D341Med (cell line): ENCODE results near the gene EXOSC5.
"Not testable (repeated sequence)": the region's sequence is repeated elsewhere in the genome, so short reads cannot be mapped to it uniquely, and the experiment has no call there.

Experiments used
- DNase-seq: peaks from one replicate; pipeline ENCODE4 v3.0.0; 2012; ENCODE audit warnings: low spot score

EXOSC5 gene

DNA sequence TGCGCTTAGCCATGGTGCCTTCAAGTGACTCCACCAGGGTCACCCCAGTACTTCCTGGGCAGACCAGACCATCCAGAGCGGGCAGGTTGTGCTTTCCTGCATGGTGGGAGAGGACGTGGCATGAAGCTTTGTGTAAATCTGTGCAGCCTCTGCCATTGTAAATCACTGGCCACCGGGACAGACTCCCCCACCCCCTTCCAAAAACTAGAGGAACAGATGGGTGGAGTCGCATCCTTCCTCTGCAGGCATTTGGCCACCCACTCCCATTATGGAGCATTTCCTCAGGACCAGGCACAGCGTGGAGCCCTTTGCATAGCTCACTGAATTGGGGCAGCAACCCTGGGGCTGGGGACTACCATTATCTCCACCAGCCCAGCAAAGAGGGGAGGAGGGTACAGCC lies 8.6 kb upstream of the EXOSC5 start:
- no peak for DNase-seq

DNA sequence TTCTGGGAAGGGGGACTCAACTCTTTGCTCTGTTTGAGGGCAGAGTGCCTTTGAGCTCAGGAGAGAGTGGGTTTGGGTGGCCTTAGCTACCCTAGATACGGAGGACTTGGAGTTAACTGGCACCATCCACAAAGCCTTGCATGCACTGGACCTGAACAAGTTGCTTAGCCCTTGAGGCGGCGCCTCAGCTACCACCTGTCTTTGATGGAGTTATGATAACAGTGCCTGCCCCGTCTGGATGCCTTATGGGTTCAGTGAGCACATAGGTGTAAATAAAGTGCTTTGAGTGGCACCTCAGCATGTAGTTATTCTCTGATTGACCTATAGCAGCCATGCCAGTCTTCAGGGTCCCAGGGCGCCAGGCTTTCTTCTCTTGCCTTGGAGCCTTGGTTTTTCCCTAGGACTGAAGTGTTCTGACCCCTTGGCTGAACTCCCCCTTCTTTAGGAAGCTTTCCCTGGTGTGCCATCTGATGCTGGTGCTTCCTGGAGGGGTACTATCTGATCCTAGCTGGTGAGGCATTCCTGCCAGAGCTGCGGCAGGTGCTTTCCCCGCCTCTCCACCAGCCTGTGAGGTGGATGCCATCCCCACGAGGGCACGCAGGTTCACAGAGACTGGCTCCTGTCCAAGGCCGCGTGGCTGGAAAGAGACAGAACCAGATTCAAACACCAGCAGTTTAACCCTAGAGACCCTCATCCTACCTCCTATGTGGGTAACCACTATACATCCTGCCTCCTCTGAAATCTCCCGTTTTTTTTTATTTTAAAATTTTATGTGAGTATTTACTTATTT lies 6.2 kb upstream of the EXOSC5 start:
- no peak for DNase-seq

DNA sequence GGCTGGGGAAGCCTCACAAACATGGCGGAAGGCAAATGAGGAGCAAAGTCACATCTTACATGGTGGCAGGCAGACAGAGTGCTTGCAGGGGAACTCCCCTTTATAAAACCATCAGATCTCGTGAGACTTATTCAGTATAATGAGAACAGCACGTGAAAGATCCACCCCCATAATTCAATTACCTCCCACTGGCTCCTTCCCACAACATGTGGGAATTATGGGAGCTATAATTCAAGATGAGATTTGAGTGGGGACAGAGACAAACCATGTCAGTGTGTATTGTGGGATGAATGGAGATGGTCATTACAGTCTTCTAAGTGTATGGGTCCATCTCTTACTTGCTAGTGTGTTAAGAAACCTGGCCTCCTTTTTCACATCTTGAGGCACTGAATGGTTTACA lies 4.9 kb upstream of the EXOSC5 start:
- DNase-seq: no peak

DNA sequence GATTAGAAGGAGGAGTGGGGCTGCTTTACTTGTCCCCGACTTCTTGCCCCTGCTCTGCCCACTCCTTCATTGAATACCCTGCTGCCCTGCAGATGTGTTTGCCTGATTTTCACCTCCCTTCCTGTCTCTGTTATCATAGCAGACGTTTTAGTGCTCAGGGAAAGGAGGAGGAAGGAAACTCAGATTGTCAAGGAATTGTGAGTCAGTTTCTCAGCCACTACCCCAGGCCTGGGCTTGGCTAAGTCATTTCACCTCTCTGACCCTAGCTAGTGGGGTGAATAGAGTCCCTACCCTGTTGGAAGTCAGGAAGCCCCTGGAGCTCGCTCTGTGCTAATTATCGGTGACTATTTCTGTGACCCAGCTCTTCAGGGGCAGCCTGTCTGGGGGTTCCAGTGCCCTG lies 4.3 kb upstream of the EXOSC5 start:
- DNase-seq: no peak

DNA sequence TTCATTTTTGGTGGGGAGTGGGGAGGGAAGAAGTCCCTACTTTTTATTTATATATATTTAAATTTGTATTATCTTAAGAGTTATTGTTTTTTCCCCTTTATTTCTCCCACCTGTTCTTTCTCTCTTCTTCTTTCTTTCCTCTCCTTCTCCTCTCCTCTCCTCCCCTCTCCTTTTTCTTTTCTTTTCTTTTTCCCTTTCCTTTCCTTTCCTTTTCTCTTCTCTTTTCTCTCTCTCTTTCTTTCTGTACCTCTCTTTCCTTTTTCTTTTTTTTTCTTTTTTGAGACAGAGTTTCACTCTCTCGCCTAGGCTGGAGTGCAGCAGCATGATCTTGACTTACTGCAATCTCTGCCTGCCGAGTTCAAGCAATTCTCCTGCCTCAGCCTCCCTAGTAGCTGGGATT lies 2.4 kb upstream of the EXOSC5 start:
- DNase-seq: no peak

DNA sequence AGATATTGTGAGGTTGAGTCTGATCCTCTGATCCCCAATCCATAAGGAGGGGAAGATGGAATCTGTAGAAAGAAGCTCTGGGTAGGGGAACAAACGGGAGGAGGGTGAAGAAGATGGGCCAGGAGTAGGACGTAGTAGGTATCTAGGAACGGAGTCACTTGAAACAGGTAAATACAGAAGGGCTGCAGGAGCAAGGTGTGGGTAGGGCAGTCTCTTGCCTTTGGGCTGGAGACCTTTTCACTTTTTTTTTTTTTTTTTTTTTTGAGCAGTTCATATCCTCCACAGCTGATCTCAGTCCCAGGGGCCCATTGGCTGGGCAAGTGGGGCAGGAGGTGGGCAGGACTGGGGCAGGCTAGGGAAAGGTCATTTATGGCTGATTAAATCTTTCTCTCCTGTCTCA lies 1.9 kb upstream of the EXOSC5 start:
- no peak for DNase-seq

DNA sequence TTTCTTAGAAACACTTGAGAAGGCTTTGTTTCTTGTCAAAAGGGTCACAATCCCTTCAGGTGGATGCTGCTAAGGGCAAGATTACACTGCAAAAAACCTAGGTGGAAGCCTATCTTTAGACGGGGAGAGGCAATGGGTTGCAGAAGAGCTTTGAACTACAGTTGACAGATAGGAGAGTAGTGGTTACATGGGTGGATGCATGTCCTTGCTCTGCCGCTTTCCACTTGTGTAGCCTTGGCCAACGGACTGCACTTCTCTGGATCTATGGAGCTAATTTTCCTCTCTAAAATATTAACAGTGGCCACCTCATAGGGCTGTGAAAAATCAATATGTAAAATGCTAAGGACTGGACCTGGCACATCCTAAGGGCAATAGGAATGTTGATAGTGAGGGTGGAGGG lies 1.4 kb upstream of the EXOSC5 start:
- DNase-seq: no peak

DNA sequence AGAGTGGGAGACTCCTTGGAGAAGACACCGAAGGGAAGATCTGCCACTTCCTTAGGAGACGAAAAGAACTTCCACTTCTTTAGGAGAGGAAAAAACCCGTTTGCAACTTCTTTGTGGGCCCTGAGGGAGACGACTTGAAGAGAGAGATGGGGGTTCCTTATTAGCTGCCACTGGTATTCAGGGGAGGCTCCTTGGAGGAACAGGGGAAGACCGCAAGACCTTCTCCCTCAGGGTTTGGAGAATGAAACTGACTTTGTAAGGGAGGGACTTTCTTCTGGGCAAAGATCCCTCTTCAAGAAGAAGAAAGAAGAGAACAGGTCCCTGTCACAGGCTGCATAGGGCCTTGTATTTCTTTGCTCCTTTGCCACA lies 875 bp upstream of the EXOSC5 start:
- DNase-seq: no peak

DNA sequence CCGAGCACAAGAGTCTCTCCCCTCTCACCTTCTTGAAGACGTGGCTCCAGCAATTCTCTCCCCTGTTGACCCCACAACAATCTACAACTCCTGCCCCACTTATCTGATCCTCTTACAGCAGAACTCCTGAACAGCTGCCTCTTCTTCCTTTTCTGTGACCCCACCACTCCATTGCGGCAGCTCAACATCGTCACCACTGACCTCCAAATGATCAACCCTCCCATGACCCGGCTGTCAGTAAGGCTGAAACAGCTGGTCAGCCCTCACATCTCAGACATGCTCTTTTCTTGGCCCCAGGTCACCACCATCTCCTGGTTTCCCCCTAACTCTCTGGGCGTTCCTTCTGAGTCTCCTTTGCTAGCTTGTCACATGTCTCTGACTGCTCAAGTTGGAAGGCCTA lies 1.8 kb downstream of the EXOSC5 start:
- no peak for DNase-seq

DNA sequence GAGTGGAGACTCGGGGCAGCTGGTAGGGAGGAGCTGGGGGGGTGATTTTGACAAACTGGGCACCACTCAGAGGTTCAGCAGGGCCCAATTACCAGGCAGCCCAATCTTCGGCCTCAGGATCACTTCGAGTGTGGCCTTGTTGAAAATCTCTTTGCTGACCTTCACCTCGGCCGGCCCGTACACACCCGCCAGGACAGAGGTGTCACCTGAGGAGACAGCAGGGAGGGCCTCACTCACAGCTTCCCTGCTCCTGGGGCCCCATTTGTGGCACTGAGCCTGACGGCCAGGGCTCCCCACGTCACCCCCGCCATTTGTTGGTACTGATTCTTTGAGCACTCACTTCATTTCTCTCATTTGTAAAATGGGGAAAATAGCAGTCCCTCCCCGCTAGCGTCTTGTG lies 4.4 kb downstream of the EXOSC5 start:
- DNase-seq: no peak

DNA sequence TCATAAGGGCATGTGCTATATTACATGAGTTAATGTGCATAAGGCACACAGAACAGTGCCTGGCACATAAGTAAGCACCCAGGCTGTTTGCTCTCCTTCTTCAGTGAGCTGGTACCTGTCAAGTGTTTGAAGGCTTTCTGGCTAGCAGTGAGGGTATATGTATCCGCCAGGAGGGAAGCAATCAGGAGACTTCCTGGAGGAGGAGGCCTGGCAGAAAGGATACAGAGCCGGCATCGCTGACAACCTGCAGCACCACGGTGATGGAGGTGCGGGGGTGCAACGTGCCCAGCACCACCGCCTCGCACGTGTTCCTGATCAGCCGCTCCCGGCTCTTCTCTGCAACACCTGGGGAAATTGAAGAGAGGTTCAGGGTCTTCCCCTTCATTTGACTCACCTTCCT lies 5.5 kb downstream of the EXOSC5 start:
- DNase-seq: no peak

DNA sequence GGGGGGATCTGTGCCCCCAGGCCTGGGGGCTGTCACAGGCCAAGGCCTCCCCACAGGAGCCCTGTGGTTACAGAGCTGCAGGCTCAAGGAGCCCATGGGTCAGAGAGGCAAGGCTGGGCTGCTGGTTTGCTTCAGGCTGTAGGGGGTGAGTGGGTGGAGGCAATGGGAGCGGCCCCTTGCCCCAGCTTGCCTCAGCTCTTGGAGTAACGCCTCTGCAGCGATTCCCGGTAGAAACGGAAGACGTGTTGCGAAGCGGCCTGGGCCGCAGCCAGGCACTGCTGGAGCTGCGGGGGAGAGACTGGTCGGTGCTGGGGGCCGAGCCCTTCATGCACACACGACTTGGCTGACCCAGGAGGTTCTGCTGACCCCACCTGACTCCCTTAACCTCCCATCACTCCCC lies 10.7 kb downstream of the EXOSC5 start:
- DNase-seq: no peak

DNA sequence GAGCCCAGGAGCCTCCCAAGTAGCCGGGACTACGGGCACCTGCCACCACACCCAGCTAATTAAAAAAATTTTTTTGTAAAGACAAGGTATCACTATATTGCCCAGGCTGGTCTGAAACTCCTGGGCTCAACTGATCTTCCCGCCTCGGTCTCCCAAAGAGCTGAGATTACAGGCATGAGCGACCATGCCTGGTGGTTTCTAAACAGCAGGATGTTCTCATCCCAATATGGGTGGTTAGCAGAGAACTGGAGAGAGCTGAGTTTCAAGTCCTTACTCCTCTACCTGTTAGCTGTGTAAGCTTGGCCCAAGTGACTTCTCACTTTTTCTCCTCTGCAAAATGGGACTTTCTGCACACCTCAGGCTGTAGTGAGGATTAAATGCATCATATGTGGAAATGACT lies 12.8 kb downstream of the EXOSC5 start:
- DNase-seq: no peak

DNA sequence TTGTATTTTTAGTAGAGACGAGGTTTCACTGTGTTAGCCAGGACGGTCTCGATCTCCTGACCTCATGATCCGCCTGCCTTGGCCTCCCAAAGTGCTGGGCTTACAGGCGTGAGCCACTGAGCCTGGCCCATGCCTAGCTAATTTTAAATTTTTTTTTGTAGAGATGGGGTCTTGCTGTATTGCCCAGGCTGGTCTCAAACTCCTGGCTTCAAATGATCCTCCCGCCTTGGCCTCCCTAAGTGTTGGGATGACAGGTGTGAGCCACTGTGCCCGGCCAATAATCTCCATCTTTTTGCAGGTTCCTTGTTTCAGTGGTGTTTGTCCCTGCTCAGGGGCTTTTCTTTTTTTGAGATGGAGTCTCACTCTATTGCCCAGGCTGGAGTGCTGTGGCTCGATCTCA lies 15.6 kb downstream of the EXOSC5 start:
- not testable (repeated sequence) for DNase-seq

DNA sequence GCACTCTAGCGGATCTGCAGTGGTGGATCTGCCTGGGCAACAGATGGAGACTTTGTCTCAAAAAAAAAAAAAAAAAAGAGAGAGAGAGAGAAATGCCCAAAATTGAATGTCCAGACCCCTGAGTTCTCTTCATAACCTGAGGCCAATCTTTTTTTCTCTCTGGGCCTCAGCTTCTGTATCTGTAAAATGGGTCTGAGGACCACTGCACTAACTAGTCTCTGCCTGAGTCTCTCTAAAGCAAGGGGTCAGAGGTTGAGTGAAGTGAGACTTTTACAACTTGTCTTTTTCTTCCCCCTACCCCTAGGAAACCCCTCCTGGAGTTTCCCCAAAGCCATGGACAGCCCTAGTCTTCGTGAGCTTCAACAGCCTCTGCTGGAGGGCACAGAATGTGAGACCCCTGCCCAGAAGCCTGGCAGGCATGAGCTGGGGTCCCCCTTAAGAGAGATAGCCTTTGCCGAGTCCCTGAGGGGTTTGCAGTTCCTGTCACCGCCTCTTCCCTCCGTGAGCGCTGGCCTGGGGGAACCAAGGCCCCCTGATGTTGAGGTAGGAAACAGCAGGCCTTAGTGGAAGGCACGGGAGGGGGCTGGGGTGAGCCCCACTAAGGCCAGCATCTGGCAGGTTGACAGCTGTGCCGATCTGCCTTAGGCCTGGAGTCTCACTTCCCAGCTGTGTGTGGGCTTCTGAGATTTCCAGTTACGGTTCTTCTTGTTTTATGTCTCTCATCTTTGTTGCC lies 19.0 kb downstream of the EXOSC5 start:
- DNase-seq: peak; percentile 66

DNA sequence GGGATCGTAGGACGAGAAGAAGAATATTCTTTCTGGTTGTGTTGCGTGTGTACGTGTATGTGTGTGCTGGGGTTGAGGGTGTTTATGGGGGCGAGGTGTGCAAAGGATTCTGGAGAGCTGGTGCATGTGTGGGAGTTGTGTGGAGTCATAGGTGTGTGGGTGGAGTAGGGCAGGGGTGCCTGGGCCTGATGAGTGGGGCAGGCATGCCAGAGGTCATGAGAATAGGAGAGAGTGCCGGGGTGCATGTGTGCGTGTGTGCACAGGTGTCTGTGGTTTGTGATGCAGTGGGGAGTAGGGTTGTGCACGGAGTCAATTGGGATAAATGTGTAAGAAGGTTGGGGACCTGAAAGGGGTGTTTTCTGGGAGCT lies 20.2 kb downstream of the EXOSC5 start:
- no peak for DNase-seq

DNA sequence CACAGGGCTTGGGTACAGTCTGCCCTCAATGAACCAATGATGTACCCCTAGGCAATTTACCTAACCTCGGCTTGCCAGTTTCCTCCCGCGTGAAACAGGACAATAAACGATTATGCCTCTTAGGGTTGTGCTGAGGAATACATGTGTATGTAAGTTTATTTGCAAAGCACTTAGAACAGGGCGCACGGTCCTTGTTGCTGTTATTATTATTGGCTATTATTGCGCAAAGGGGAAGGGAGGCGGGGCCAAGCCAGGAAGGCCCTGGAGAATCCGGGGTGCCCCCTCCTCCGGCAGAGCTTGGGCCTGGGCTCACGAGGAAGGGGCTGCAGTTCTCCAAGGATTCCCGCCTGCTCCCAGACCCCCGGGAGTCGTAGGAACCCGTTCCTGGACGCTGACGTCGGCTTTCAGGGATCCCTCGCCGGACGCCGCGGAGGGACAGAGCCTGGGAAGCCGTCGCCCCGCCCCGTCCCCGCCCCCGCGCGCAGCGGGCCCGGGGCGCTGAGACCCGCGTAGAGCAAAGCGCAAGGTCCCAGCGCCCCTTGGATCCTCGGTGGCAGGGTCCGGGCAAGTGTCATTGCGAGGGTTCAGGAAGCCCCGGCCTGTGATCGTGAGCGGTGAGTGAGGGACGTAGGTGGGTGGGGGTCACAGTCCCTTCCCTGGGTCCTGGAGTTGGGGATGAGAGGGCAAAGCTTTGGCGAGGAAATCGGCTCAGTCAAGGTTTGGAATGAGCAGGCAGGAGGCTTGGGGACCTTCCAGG lies 20.7 kb downstream of the EXOSC5 start, which contains the start of gene TMEM91:
TSS of gene TMEM91 (plus strand) at position 293 of the 757 bp plus-strand sequence. CDS start 1,777 bp downstream, outside the sequence.
- DNase-seq: no peak

DNA sequence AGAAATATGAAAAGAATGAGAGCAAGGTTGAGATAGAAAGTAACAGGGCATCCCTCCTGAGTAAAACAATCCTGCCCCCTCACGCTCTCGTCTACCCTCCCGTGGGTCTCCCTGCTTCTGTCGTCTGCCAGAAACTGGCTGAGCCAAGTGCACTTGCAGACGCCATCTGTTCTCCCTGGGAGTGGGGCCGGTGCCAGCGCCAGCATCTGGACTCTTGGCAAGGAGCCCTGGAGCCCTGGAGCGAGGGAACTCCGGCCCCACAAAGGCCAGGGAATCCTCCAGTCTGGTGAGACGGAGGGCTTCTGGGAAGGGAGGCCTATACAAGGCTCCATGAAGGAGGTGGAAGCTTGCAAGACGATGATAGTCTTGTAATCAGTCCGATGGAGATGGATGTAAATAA lies 23.2 kb downstream of the EXOSC5 start:
- DNase-seq: peak; percentile 91

DNA sequence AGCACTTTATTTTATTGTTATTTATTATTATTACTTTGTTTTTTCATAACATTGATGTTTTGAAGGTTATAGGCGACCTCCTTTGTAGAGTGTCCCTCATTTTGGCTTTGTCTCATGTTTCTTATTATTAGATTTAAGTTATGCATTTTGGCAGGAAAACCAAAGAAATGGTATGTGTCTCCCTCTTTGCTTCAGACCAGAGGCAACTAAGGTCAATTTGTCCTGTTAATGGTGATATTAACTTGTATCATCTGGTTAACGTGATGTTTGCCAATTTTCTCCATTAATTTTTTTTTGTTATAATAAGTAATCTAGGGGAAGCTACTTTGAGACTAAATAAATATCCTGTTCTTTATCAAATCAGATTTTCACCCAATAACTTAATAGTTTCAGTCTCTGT lies 24.7 kb downstream of the EXOSC5 start:
- no peak for DNase-seq

DNA sequence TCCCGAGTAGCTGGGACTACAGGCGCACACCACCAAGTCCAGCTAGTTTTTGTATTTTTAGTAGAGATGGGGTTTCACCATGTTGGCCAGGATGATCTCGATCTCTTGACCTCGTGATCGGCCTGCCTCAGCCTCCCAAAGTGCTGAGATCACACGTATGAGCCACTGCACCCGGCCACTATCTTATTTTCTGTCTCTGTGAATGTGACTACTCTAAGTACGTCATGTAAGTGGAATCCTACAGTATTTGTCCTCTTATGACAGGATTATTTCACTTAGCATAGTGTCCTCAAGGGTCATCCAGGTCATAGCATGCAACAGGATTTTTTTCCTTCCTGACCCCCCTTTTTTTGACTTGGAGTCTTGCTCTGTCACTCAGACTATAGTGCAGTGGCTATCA lies 25.6 kb downstream of the EXOSC5 start:
- no peak for DNase-seq

DNA sequence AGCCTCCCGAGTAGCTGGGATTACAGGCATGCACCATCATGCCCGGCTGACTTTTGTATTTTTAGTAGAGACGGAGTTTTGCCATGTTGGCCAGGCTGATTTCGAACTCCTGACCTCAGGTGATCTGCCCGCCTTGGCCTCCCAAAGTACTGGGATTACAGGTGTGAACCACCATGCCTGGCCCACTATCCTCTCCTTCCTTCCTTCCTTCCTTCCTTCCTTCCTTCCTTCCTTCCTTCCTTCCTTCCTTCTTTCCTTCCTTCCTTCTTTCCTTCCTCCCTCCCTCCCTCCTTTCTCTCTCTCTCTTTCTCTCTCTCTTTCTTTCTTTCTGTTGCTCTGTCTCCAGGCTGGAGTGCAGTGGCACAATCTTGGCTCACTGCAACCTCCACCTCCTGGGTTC lies 26.0 kb downstream of the EXOSC5 start:
- DNase-seq: not testable (repeated sequence)

DNA sequence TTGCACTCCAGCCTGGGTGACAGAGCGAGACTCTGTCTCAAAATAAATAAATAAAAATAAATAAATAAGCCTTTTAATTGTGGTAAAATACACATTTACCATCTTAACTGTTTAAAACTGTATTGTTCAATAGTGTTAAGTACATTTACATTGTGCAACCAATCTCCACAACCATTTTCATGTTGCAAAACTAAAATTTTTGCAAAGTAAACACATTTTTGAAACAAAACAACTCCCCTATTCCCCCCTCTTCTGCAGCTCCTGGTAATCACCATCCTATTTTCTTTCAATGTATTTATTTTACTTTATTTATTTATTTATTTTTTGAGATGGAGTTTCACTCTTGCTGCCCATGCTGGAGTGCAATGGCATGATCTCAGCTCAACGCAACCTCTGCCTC lies 27.4 kb downstream of the EXOSC5 start:
- no peak for DNase-seq

DNA sequence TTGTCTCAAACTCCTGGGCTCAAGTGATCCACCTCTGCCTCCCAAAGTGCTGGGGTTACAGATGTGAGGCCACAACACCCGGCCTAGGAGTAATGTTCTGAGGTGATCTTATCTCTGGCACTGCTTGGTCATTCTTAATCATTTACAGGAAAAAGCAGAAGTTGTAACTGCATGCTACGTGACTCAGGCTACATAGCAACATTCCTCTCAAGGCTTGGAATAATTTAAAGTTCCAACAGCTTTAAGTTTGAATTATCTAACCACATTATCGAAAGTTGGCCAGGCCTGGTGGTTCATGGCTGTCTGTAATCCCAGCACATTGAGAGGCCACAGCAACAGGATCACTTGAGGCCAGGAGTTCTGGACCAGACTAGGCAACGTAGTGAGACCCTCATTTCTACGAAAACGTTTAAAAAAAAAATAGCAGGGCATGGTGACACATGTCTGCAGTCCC lies 29.3 kb downstream of the EXOSC5 start:
- DNase-seq: no peak
